Measurements from ENCODE around the gene VSTM4. TPM values are rescaled to one million over a fixed set of nuclear protein-coding genes. Genes with fewer than 3 reads are reported as not detected.
A peak's percentile ranks its signal among the peaks of the same experiment; 100 is the strongest.

VSTM4 gene
- total and polyA plus RNA-seq, 3 experiments from 2014 or later: 0.07 to 0.09 TPM; not detected in 1

GRCh38 chr10:49133706-49134248 is 18.5 kb upstream of the VSTM4 start, which contains the start of gene FAM170B:
TSS of gene FAM170B (minus strand) at chr10:49134021. CDS start at chr10:49133918, 103 bp downstream.
- Histone ChIP-seq H3K9me3 (ENCODE audit: low read length) (no peaks in the 10 kb centered on the region), H3K36me3 (ENCODE audit: insufficient read depth, low read length) (no peaks in the 10 kb centered on the region), H3K4me3 (ENCODE audit: low read length) (no peak within 1 kb of the TSS), H3K27ac (ENCODE audit: low read depth, low read length) (no peak within 1 kb of the TSS), H3K4me1 (ENCODE audit: insufficient read depth, low read length) (no peaks in the 10 kb centered on the region), H3K27me3 (ENCODE audit: insufficient read depth, low read length, poor library complexity, severe bottlenecking) (no peaks in the 10 kb centered on the region)
- Mint-ChIP-seq H3K4me3 (peak within 1 kb of the TSS in 1 of 7 donors; percentile 29), H3K4me1 (peaks cover 0 to 12% (median 11%) of the 10 kb centered on the region in 3 donors), H3K27me3 (peaks cover 14 to 28% of the 10 kb centered on the region in 2 donors), H3K36me3 (no peaks in the 10 kb centered on the region), H3K9me3 (peaks cover 0 to 4% (median 0%) of the 10 kb centered on the region in 5 donors), H3K27ac (peak within 1 kb of the TSS in 1 of 8 donors; percentile 74)
- ChIA-PET CTCF (no interaction called here), POLR2A (no interaction called here)
- DNase-seq: no peak

GRCh38 chr10:49132362-49132737 is 17.0 kb upstream of the VSTM4 start:
- Mint-ChIP-seq H3K27me3 (peaks cover 16 to 33% of the 10 kb centered on the region in 2 donors), H3K4me1 (peaks cover 0 to 12% (median 11%) of the 10 kb centered on the region in 3 donors), H3K9me3 (peaks cover 0 to 4% (median 0%) of the 10 kb centered on the region in 5 donors), H3K4me3 (no peak overlapping the region), H3K27ac (no peak overlapping the region), H3K36me3 (no peaks in the 10 kb centered on the region)
- Histone ChIP-seq H3K27ac (ENCODE audit: low read depth, low read length) (no peak overlapping the region), H3K4me1 (ENCODE audit: insufficient read depth, low read length) (no peaks in the 10 kb centered on the region), H3K4me3 (ENCODE audit: low read length) (no peak overlapping the region), H3K9me3 (ENCODE audit: low read length) (no peaks in the 10 kb centered on the region), H3K27me3 (ENCODE audit: insufficient read depth, low read length, poor library complexity, severe bottlenecking) (no peaks in the 10 kb centered on the region), H3K36me3 (ENCODE audit: insufficient read depth, low read length) (no peaks in the 10 kb centered on the region)
- POLR2A ChIA-PET: no interaction called here
- DNase-seq: no peak
- CTCF ChIA-PET: no interaction called here

GRCh38 chr10:49131507-49132361 is 16.4 kb upstream of the VSTM4 start:
- H3K9me3 Mint-ChIP-seq: peaks cover 0 to 4% (median 0%) of the 10 kb centered on the region in 5 donors
- CTCF ChIA-PET: no interaction called here

GRCh38 chr10:49129376-49129775 is 14.1 kb upstream of the VSTM4 start:
- H3K36me3 Mint-ChIP-seq: no peaks in the 10 kb centered on the region
- no peak for DNase-seq
- H3K36me3 ChIP-seq (ENCODE audit: insufficient read depth, low read length): no peaks in the 10 kb centered on the region
- H3K27ac ChIP-seq (ENCODE audit: low read depth, low read length): no peak overlapping the region
- peaks cover 18 to 25% of the 10 kb centered on the region in 2 donors for H3K27me3 Mint-ChIP-seq
- no peaks in the 10 kb centered on the region for H3K27me3 ChIP-seq (ENCODE audit: insufficient read depth, low read length, poor library complexity, severe bottlenecking)
- CTCF ChIA-PET: no interaction called here
- POLR2A ChIA-PET: no interaction called here
- H3K4me3 ChIP-seq (ENCODE audit: low read length): no peak overlapping the region
- H3K4me3 Mint-ChIP-seq: no peak overlapping the region
- peaks cover 0 to 4% (median 0%) of the 10 kb centered on the region in 5 donors for H3K9me3 Mint-ChIP-seq
- no peaks in the 10 kb centered on the region for H3K4me1 ChIP-seq (ENCODE audit: insufficient read depth, low read length)
- H3K27ac Mint-ChIP-seq: no peak overlapping the region
- H3K9me3 ChIP-seq (ENCODE audit: low read length): no peaks in the 10 kb centered on the region
- H3K4me1 Mint-ChIP-seq: peaks cover 0 to 2% (median 0%) of the 10 kb centered on the region in 3 donors

More at GRCh38 chr10:49131507-49132361, 16.4 kb upstream of the VSTM4 start:
- Histone ChIP-seq H3K36me3 (ENCODE audit: insufficient read depth, low read length) (no peaks in the 10 kb centered on the region), H3K27me3 (ENCODE audit: insufficient read depth, low read length, poor library complexity, severe bottlenecking) (no peaks in the 10 kb centered on the region), H3K4me1 (ENCODE audit: insufficient read depth, low read length) (no peaks in the 10 kb centered on the region), H3K4me3 (ENCODE audit: low read length) (no peak overlapping the region), H3K9me3 (ENCODE audit: low read length) (no peaks in the 10 kb centered on the region), H3K27ac (ENCODE audit: low read depth, low read length) (no peak overlapping the region)
- POLR2A ChIA-PET: no interaction called here
- H3K4me1 Mint-ChIP-seq: peaks cover 0 to 12% (median 11%) of the 10 kb centered on the region in 3 donors
- H3K36me3 Mint-ChIP-seq: no peaks in the 10 kb centered on the region
- no peak for DNase-seq
- H3K27ac Mint-ChIP-seq: no peak overlapping the region
- H3K27me3 Mint-ChIP-seq: peaks cover 16 to 33% of the 10 kb centered on the region in 2 donors
- H3K4me3 Mint-ChIP-seq: no peak overlapping the region

GRCh38 chr10:49128854-49129253 is 13.5 kb upstream of the VSTM4 start:
- peaks cover 18 to 25% of the 10 kb centered on the region in 2 donors for H3K27me3 Mint-ChIP-seq
- ChIA-PET POLR2A (no interaction called here), CTCF (no interaction called here)
- H3K9me3 Mint-ChIP-seq: peaks cover 0 to 4% (median 0%) of the 10 kb centered on the region in 5 donors
- H3K9me3 ChIP-seq (ENCODE audit: low read length): no peaks in the 10 kb centered on the region
- H3K4me3 Mint-ChIP-seq: no peak overlapping the region
- no peak overlapping the region for H3K27ac ChIP-seq (ENCODE audit: low read depth, low read length)
- no peaks in the 10 kb centered on the region for H3K36me3 Mint-ChIP-seq
- H3K27me3 ChIP-seq (ENCODE audit: insufficient read depth, low read length, poor library complexity, severe bottlenecking): no peaks in the 10 kb centered on the region
- no peaks in the 10 kb centered on the region for H3K4me1 Mint-ChIP-seq
- DNase-seq: no peak
- H3K36me3 ChIP-seq (ENCODE audit: insufficient read depth, low read length): no peaks in the 10 kb centered on the region
- H3K4me1 ChIP-seq (ENCODE audit: insufficient read depth, low read length): no peaks in the 10 kb centered on the region
- no peak overlapping the region for H3K27ac Mint-ChIP-seq
- H3K4me3 ChIP-seq (ENCODE audit: low read length): no peak overlapping the region

GRCh38 chr10:49123981-49124950 is 8.9 kb upstream of the VSTM4 start:
- H3K27ac Mint-ChIP-seq: no peak overlapping the region
- no peak overlapping the region for H3K4me3 Mint-ChIP-seq
- ChIA-PET CTCF (no interaction called here), POLR2A (no interaction called here)
- H3K4me3 ChIP-seq (ENCODE audit: low read length): no peak overlapping the region
- peaks cover 8 to 9% of the 10 kb centered on the region in 2 donors for H3K27me3 Mint-ChIP-seq
- no peaks in the 10 kb centered on the region for H3K9me3 ChIP-seq (ENCODE audit: low read length)
- no peak for DNase-seq
- H3K4me1 ChIP-seq (ENCODE audit: insufficient read depth, low read length): no peaks in the 10 kb centered on the region
- peaks cover 0 to 2% (median 0%) of the 10 kb centered on the region in 5 donors for H3K9me3 Mint-ChIP-seq
- no peaks in the 10 kb centered on the region for H3K27me3 ChIP-seq (ENCODE audit: insufficient read depth, low read length, poor library complexity, severe bottlenecking)
- H3K36me3 ChIP-seq (ENCODE audit: insufficient read depth, low read length): no peaks in the 10 kb centered on the region
- H3K36me3 Mint-ChIP-seq: no peaks in the 10 kb centered on the region
- H3K27ac ChIP-seq (ENCODE audit: low read depth, low read length): no peak overlapping the region
- no peaks in the 10 kb centered on the region for H3K4me1 Mint-ChIP-seq

- POLR2A ChIA-PET: no interaction called here
- H3K9me3 Mint-ChIP-seq: peaks cover 0 to 2% (median 0%) of the 10 kb centered on the region in 5 donors
Observed at GRCh38 chr10:49120911-49121310, 5.6 kb upstream of the VSTM4 start.

More at GRCh38 chr10:49120911-49121310, 5.6 kb upstream of the VSTM4 start:
- H3K27me3 Mint-ChIP-seq: peaks cover 6 to 8% of the 10 kb centered on the region in 2 donors
- H3K4me1 Mint-ChIP-seq: peaks cover 2 to 4% (median 2%) of the 10 kb centered on the region in 3 donors
- no peaks in the 10 kb centered on the region for H3K36me3 Mint-ChIP-seq
- CTCF ChIA-PET: no interaction called here
- no peaks in the 10 kb centered on the region for H3K4me1 ChIP-seq (ENCODE audit: insufficient read depth, low read length)
- DNase-seq: no peak
- H3K9me3 ChIP-seq (ENCODE audit: low read length): no peaks in the 10 kb centered on the region
- H3K27ac ChIP-seq (ENCODE audit: low read depth, low read length): no peak overlapping the region
- H3K27me3 ChIP-seq (ENCODE audit: insufficient read depth, low read length, poor library complexity, severe bottlenecking): no peaks in the 10 kb centered on the region
- no peak overlapping the region for H3K4me3 Mint-ChIP-seq
- no peak overlapping the region for H3K27ac Mint-ChIP-seq
- H3K4me3 ChIP-seq (ENCODE audit: low read length): no peak overlapping the region
- no peaks in the 10 kb centered on the region for H3K36me3 ChIP-seq (ENCODE audit: insufficient read depth, low read length)

All from CD8-positive, alpha-beta memory T cell (primary cell).